IMR-90 (cell line): ENCODE results near the gene FUS. TPM values are rescaled to one million over a fixed set of nuclear protein-coding genes. Genes with fewer than 3 reads are reported as not detected.

Experiments used
- ATAC-seq: fragments of 200-7000 bp; cut with Tn5 transposase; 2 replicates; pipeline ENCODE4 v1.9.1; 2020; ENCODE audit warnings: low read depth, mild to moderate bottlenecking, moderate library complexity
- BruUV-seq: library from RNA; stranded (reverse); fragments of 400-500 nt; replicated peaks from 2 replicates; lab custom pipeline; 2021; lab: Mats Ljungman, UMichigan
- CTCF ChIA-PET: fragments of 300-600 bp; formaldehyde crosslinking; extraction: SDS; loops from one replicate; lab custom pipeline; 2021; ENCODE audit warnings: antibody characterized with exemption; lab: Yijun Ruan, JAX
- POLR2A ChIA-PET: fragments of 300-600 bp; sonication (Branson Sonifier 250); formaldehyde crosslinking; loops from one replicate; lab custom pipeline; 2022; ENCODE audit warnings: antibody characterized with exemption; ENCODE audit not compliant: unreplicated experiment; lab: Charles Lee
- DNase-seq: peaks from one replicate; pipeline ENCODE4 v3.0.0; 2013
- H2AFZ ChIP-seq: replicated peaks from 2 replicates; pipeline ENCODE3; 2013; ENCODE audit warnings: low read length, mild to moderate bottlenecking; ENCODE audit not compliant: poor library complexity
- H2AK5ac ChIP-seq: 2 replicates; pipeline ENCODE4 v1.6.1; 2013; ENCODE audit warnings: low read depth, low read length, inconsistent platforms
- H2AK9ac ChIP-seq: replicated peaks from 2 replicates; pipeline ENCODE3; 2013; ENCODE audit warnings: mild to moderate bottlenecking, low read depth, low read length, moderate library complexity; ENCODE audit not compliant: poor library complexity
- H2BK120ac ChIP-seq: 2 replicates; pipeline ENCODE4 v1.6.1; 2013; ENCODE audit warnings: low read depth, low read length, inconsistent platforms
- H2BK15ac ChIP-seq: 3 replicates; pipeline ENCODE4 v1.6.1; 2013; ENCODE audit warnings: low read depth, low read length, inconsistent platforms
- H2BK20ac ChIP-seq: 2 replicates; pipeline ENCODE4 v1.6.1; 2013; ENCODE audit warnings: low read depth, mild to moderate bottlenecking, inconsistent platforms, low read length, moderate library complexity
- H2BK5ac ChIP-seq: 2 replicates; pipeline ENCODE4 v1.6.1; 2013; ENCODE audit warnings: mild to moderate bottlenecking, low read depth, low read length, inconsistent platforms; ENCODE audit not compliant: poor library complexity, severe bottlenecking
- H3K14ac ChIP-seq: replicated peaks from 2 replicates; pipeline ENCODE4 v1.6.1; 2013; ENCODE audit warnings: low read depth, low read length, inconsistent platforms
- H3K18ac ChIP-seq: 2 replicates; pipeline ENCODE4 v1.6.1; 2013; ENCODE audit warnings: low read depth, low read length, control low read depth
- H3K23ac ChIP-seq: 2 replicates; pipeline ENCODE4 v1.6.1; 2013; ENCODE audit warnings: low read depth, low read length, inconsistent platforms
- H3K27ac ChIP-seq: 2 replicates; pipeline ENCODE4 v1.5.1; 2013; ENCODE audit warnings: mild to moderate bottlenecking, control low read depth, low read length; ENCODE audit not compliant: insufficient read depth
- H3K27me3 ChIP-seq: 2 replicates; pipeline ENCODE4 v1.6.1; 2013; ENCODE audit warnings: low read length; ENCODE audit not compliant: control insufficient read depth, insufficient read depth
- H3K36me3 ChIP-seq: 2 replicates; pipeline ENCODE4 v1.6.1; 2013; ENCODE audit warnings: low read length, mixed read lengths; ENCODE audit not compliant: control insufficient read depth, insufficient read depth
- H3K4ac ChIP-seq: 2 replicates; pipeline ENCODE4 v1.6.1; 2013; ENCODE audit warnings: low read depth, low read length, inconsistent platforms
- H3K4me1 ChIP-seq: 2 replicates; pipeline ENCODE4 v1.6.1; 2013; ENCODE audit warnings: low read length, mixed read lengths; ENCODE audit not compliant: control insufficient read depth, insufficient read depth
- H3K4me2 ChIP-seq: 2 replicates; pipeline ENCODE4 v1.6.1; 2013; ENCODE audit warnings: low read depth, mild to moderate bottlenecking, control low read depth, low read length, moderate library complexity
- H3K4me3 ChIP-seq: 2 replicates; pipeline ENCODE4 v1.5.1; 2013; ENCODE audit warnings: low read depth, mild to moderate bottlenecking, control low read depth, low read length, moderate library complexity; ENCODE audit not compliant: insufficient read depth
- H3K56ac ChIP-seq: 2 replicates; pipeline ENCODE4 v1.6.1; 2013; ENCODE audit warnings: low read length, inconsistent platforms; ENCODE audit not compliant: insufficient read depth; ENCODE audit errors: extremely low read depth
- H3K79me1 ChIP-seq, 2 experiments: 2 replicates each; pipeline ENCODE4 v1.6.1; 2013; ENCODE audit warnings: low read length in 2 of 2, inconsistent platforms in 1 of 2, low read depth in 1 of 2
- H3K9ac ChIP-seq: 2 replicates; pipeline ENCODE4 v1.6.1; 2013; ENCODE audit warnings: low read depth, low read length, control low read depth
- H3K9me1 ChIP-seq: 2 replicates; pipeline ENCODE4 v1.6.1; 2013; ENCODE audit warnings: low read length, inconsistent platforms; ENCODE audit not compliant: insufficient read depth
- H3K9me3 ChIP-seq: 2 replicates; pipeline ENCODE4 v1.6.1; 2013; ENCODE audit warnings: low read length; ENCODE audit not compliant: control insufficient read depth, insufficient read depth
- H4K20me1 ChIP-seq: 2 replicates; pipeline ENCODE4 v1.6.1; 2013; ENCODE audit warnings: low read length, inconsistent platforms; ENCODE audit not compliant: insufficient read depth
- H4K5ac ChIP-seq: 2 replicates; pipeline ENCODE4 v1.6.1; 2013; ENCODE audit warnings: mild to moderate bottlenecking, low read depth, low read length, control low read depth
- H4K8ac ChIP-seq, 2 experiments: 2 replicates each; pipeline ENCODE4 v1.6.1; 2013; ENCODE audit warnings: low read depth in 2 of 2, low read length in 2 of 2, control low read depth in 1 of 2, inconsistent platforms in 1 of 2
- H4K91ac ChIP-seq: 2 replicates; pipeline ENCODE4 v1.6.1; 2013; ENCODE audit warnings: low read depth, low read length, inconsistent platforms; ENCODE audit not compliant: insufficient read depth
- BHLHE40 ChIP-seq: fragments of 150-350 bp; IDR thresholded peaks from 2 replicates; pipeline ENCODE4 v1.6.1; 2016; ENCODE audit warnings: mild to moderate bottlenecking, low read depth, low read length
- CEBPB ChIP-seq: IDR thresholded peaks from 2 replicates; pipeline ENCODE4 v1.6.1; 2012; ENCODE audit warnings: low read depth, low read length, improper control_type of control experiment
- ELK1 ChIP-seq: fragments of 150-350 bp; IDR thresholded peaks from 2 replicates; pipeline ENCODE4 v1.6.1; 2016; ENCODE audit warnings: low read depth, mild to moderate bottlenecking, low read length, moderate library complexity, borderline replicate concordance
- FOS ChIP-seq: fragments of 150-350 bp; IDR thresholded peaks from 2 replicates; pipeline ENCODE4 v1.6.1; 2016; ENCODE audit warnings: low read depth, low read length
- MAZ ChIP-seq: IDR thresholded peaks from 2 replicates; pipeline ENCODE4 v1.6.1; 2012; ENCODE audit warnings: low read depth, mild to moderate bottlenecking, low read length, improper control_type of control experiment, moderate library complexity, borderline replicate concordance
- NFE2L2 ChIP-seq: fragments of 150-350 bp; IDR thresholded peaks from 2 replicates; pipeline ENCODE4 v1.6.1; 2016; ENCODE audit warnings: low read depth, mild to moderate bottlenecking, low read length
- POLR2A ChIP-seq: IDR thresholded peaks from 2 replicates; pipeline ENCODE4 v1.6.1; 2012; ENCODE audit warnings: mild to moderate bottlenecking, low read depth, low read length
- RAD21 ChIP-seq: IDR thresholded peaks from 2 replicates; pipeline ENCODE4 v1.6.1; 2012; ENCODE audit warnings: low read length, improper control_type of control experiment
- RCOR1 ChIP-seq: IDR thresholded peaks from 2 replicates; pipeline ENCODE4 v1.6.1; 2012; ENCODE audit warnings: mild to moderate bottlenecking, low read length, improper control_type of control experiment; ENCODE audit not compliant: insufficient replicate concordance
- RFX5 ChIP-seq: IDR thresholded peaks from 2 replicates; pipeline ENCODE4 v1.8.0; 2012; ENCODE audit warnings: low read depth, mild to moderate bottlenecking, low read length, moderate library complexity
- SMC3 ChIP-seq: fragments of 150-350 bp; IDR thresholded peaks from 2 replicates; pipeline ENCODE4 v1.6.1; 2016; ENCODE audit warnings: low read depth, mild to moderate bottlenecking, antibody characterized with exemption, low read length, moderate library complexity
- WGBS, 2 experiments: methylation state at CpG; one replicate each; pipeline versions ENCODE4 v1.1.5 to v1.1.7; 2013; ENCODE audit warnings: missing lambda C conversion rate in 2 of 2; ENCODE audit not compliant: insufficient read length in 1 of 2; ENCODE audit errors: extremely low coverage in 2 of 2; 5-methylcytosine and 5-hydroxymethylcytosine counted together
- dilution Hi-C: fragments of 300-500 bp; cut with HindIII; formaldehyde crosslinking; loops from one replicate; pipeline ENCODE4 v1.14.3; 2018; ENCODE audit warnings: low sequenced_read_pairs; ENCODE audit not compliant: unreplicated experiment
- in situ Hi-C: fragments of 300-500 bp; cut with MboI; formaldehyde crosslinking; loops from 3 replicates; pipeline ENCODE4 v1.14.3; 2019; ENCODE audit warnings: low sequenced_read_pairs, inconsistent platforms, mixed read lengths
- intact Hi-C: fragments of 100-400 bp; cut with micrococcal nuclease; formaldehyde crosslinking; loops from 2 replicates; pipeline ENCODE4 v1.10.0; 2022
- polyA plus RNA-seq, 3 experiments: library from polyadenylated mRNA; depleted of rRNA; stranded (reverse); fragments of >200 nt; gene quantifications; 2 replicates each; pipeline ENCODE4 v1.2.3, GENCODE V29; 2012; ENCODE audit warnings: low replicate concordance in 1 of 3
- total RNA-seq: library from RNA; depleted of rRNA; stranded (reverse); fragments of >200 nt; gene quantifications from 2 replicates; pipeline ENCODE4 v1.2.3, GENCODE V29; 2012

The FUS gene
- total and polyA plus RNA-seq, 2 of the 4 experiments (the other 2 are of a cell fraction): 42.8 to 340 TPM

- TF ChIP-seq CEBPB: no peak
- no peak for TF ChIP-seq BHLHE40
These were observed 35.6 kb downstream of the FUS start (continued) for GRCh38 chr16:31215287-31216162.

- no peak within 1 kb of the TSS for H3K9ac ChIP-seq
- H3K4me1 ChIP-seq: peaks cover 4% of the 10 kb centered on the region; the same call in 1 of the 2 replicates
- ATAC-seq (no peak), DNase-seq (no peak)
- H2BK20ac ChIP-seq: no peak within 1 kb of the TSS
- H2BK5ac ChIP-seq: no peak within 1 kb of the TSS
- dilution Hi-C loops (no loop called here), in situ Hi-C loops (no loop called here), intact Hi-C loops (loop anchor here (10.0 kb wide), 1 partner anchor 478 kb away; no protein-coding TSS in a partner anchor)
- no peak within 1 kb of the TSS for H4K8ac ChIP-seq
- no peak within 1 kb of the TSS for H3K56ac ChIP-seq
- no peak within 1 kb of the TSS; the same call in 1 of the 2 replicates for H3K23ac ChIP-seq
- no peaks in the 10 kb centered on the region; the same call in 1 of the 2 replicates for H4K20me1 ChIP-seq
- H2AK5ac ChIP-seq: no peak within 1 kb of the TSS
- H3K9me3 ChIP-seq: no peaks in the 10 kb centered on the region
- no peaks in the 10 kb centered on the region for H3K36me3 ChIP-seq
- no peak within 1 kb of the TSS for H3K4ac ChIP-seq
- no peaks in the 10 kb centered on the region for H3K9me1 ChIP-seq
- H3K4me2 ChIP-seq: peak within 1 kb of the TSS; percentile 39; the same call in 1 of the 2 replicates
- no peak within 1 kb of the TSS for H3K14ac ChIP-seq
- H3K18ac ChIP-seq: no peak within 1 kb of the TSS
- H4K5ac ChIP-seq: no peak within 1 kb of the TSS
- no peak within 1 kb of the TSS for H4K91ac ChIP-seq
- peaks cover 65% of the 10 kb centered on the region for H3K27me3 ChIP-seq
- no peak within 1 kb of the TSS for H2AK9ac ChIP-seq
- BruUV-seq: no TSS peak
- POLR2A ChIA-PET: no interaction called here
- H3K4me3 ChIP-seq: no peak within 1 kb of the TSS
- CTCF ChIA-PET: interaction anchor here (1.0 kb wide), 1 partner anchor 170 kb away, joined by 3 read pairs; no protein-coding TSS in a partner anchor
- H2BK120ac ChIP-seq: no peak within 1 kb of the TSS
- no peak within 1 kb of the TSS for H3K27ac ChIP-seq
- H2BK15ac ChIP-seq: no peak within 1 kb of the TSS
- TF ChIP-seq RAD21: no peak
- no peak for TF ChIP-seq NFE2L2
- TF ChIP-seq ELK1: no peak
- TF ChIP-seq BHLHE40: no peak
- TF ChIP-seq SMC3: no peak
- no peak for TF ChIP-seq MAZ
- no peak for TF ChIP-seq FOS
- no peak for TF ChIP-seq RFX5
- TF ChIP-seq POLR2A: no peak
- TF ChIP-seq RCOR1: no peak
- H3K79me1 ChIP-seq: no peaks in the 10 kb centered on the region
- H2AFZ ChIP-seq: peak within 1 kb of the TSS; percentile 82
- WGBS, 2 experiments: 4% methylated on average over 43 of the region's 52 CpGs; no CpG with 5 or more reads in 1 of the 2 experiments
These were observed 36.6 kb downstream of the FUS start, which contains the start of gene PYDC1 for GRCh38 chr16:31216422-31217135. TSS of gene PYDC1 (minus strand) at chr16:31217135. CDS start at chr16:31217028, 107 bp downstream.
